CD4-positive, alpha-beta T cell (primary cell): ENCODE data around the gene SH2D5. TPM values are rescaled to one million over a fixed set of nuclear protein-coding genes. Genes with fewer than 3 reads are reported as not detected.

Experiments
- ATAC-seq: fragments of 200-7000 bp; cut with Tn5 transposase; one replicate; pipeline ENCODE4 v1.10.0; 2022; ENCODE audit warnings: mild to moderate bottlenecking; ENCODE audit not compliant: poor library complexity
- CTCF ChIA-PET: fragments of 350-600 bp; sonication (Branson Sonifier 250); formaldehyde crosslinking; loops from one replicate; lab custom pipeline; 2021; ENCODE audit warnings: antibody characterized with exemption, inconsistent platforms; lab: Charles Lee
- POLR2A ChIA-PET: fragments of 350-600 bp; sonication (Branson Sonifier 250); formaldehyde crosslinking; loops from one replicate; lab custom pipeline; 2021; ENCODE audit warnings: antibody characterized with exemption, inconsistent platforms; lab: Charles Lee
- DNase-seq, 14 experiments: peaks; one replicate each; pipeline ENCODE4 v3.0.0-alpha.2; 2013 to 2020; ENCODE audit warnings: mixed read lengths in 2 of 14
- H3K27ac ChIP-seq, 2 donors: one replicate each; pipeline versions ENCODE4 v1.5.1 to v1.7.0; 2013; ENCODE audit warnings: low read length in 2 of 2, low read depth in 1 of 2, mild to moderate bottlenecking in 1 of 2
- H3K27me3 ChIP-seq, 2 experiments: 1 replicate in 1 of 2; 2 replicates in 1 of 2; pipeline versions ENCODE4 v1.6.1 to v1.7.0; 2013; ENCODE audit warnings: low read length in 2 of 2, control low read depth in 1 of 2, mild to moderate bottlenecking in 1 of 2, moderate library complexity in 1 of 2; ENCODE audit not compliant: insufficient read depth in 2 of 2, control insufficient read depth in 1 of 2
- H3K36me3 ChIP-seq: one replicate; pipeline ENCODE4 v1.6.1; 2013; ENCODE audit warnings: low read length, control low read depth; ENCODE audit not compliant: insufficient read depth
- H3K4me1 ChIP-seq: one replicate; pipeline ENCODE4 v1.6.1; 2013; ENCODE audit warnings: low read length, control low read depth; ENCODE audit not compliant: insufficient read depth
- H3K4me3 ChIP-seq: one replicate; pipeline ENCODE4 v1.5.1; 2013; ENCODE audit warnings: mild to moderate bottlenecking, low read length, moderate library complexity
- H3K9me3 ChIP-seq, 2 experiments: 1 replicate in 1 of 2; 2 replicates in 1 of 2; pipeline versions ENCODE4 v1.6.1 to v1.7.0; 2013; ENCODE audit warnings: low read length in 2 of 2, mild to moderate bottlenecking in 2 of 2, control low read depth in 1 of 2, moderate library complexity in 1 of 2; ENCODE audit not compliant: control insufficient read depth in 1 of 2, insufficient read depth in 1 of 2
- H3K27ac Mint-ChIP-seq: one replicate; pipeline ENCODE4 v1.8.0; 2020; ENCODE audit warnings: mixed read lengths
- H3K27me3 Mint-ChIP-seq: one replicate; pipeline ENCODE4 v1.8.0; 2021; ENCODE audit warnings: mixed read lengths
- H3K36me3 Mint-ChIP-seq: one replicate; pipeline ENCODE4 v1.8.0; 2021; ENCODE audit warnings: low read depth, mixed read lengths
- H3K4me1 Mint-ChIP-seq: one replicate; pipeline ENCODE4 v1.8.0; 2021; ENCODE audit warnings: low read depth, mixed read lengths
- H3K4me3 Mint-ChIP-seq: one replicate; pipeline ENCODE4 v1.8.0; 2020; ENCODE audit warnings: mild to moderate bottlenecking, mixed read lengths
- H3K9me3 Mint-ChIP-seq: one replicate; pipeline ENCODE4 v1.8.0; 2020; ENCODE audit warnings: mixed read lengths
- CTCF ChIP-seq: fragments of 200-600 bp; IDR thresholded peaks from one replicate; pipeline ENCODE4 v1.8.0; 2022; ENCODE audit warnings: antibody characterized with exemption, mild to moderate bottlenecking
- intact Hi-C, 2 experiments: fragments of 100-400 bp; cut with DNase I in 1 of 2; cut with micrococcal nuclease in 1 of 2; formaldehyde crosslinking; loops; one replicate each; pipeline versions ENCODE4 v1.15.1 to v1.9.0; 2023 to 2025; cut with DNase I, micrococcal nuclease
- total RNA-seq, 174 experiments: library from RNA in 2 of 174; stranded (reverse) in 2 of 174; gene quantifications; one replicate each; pipeline ENCODE4 v1.2.3 and lab custom pipeline; 2021 to 2026

The SH2D5 gene
- total RNA-seq, 2 experiments from 2014 or later = 0.08 TPM; not detected in 1

GRCh38 chr1:20742671-20743070 lies 10.2 kb upstream of the SH2D5 start:
- Mint-ChIP-seq H3K4me1 (no peaks in the 10 kb centered on the region), H3K27ac (no peak overlapping the region), H3K27me3 (no peaks in the 10 kb centered on the region), H3K4me3 (no peak overlapping the region), H3K36me3 (peaks cover 89% of the 10 kb centered on the region), H3K9me3 (no peaks in the 10 kb centered on the region)
- no peak for ATAC-seq
- Histone ChIP-seq H3K4me3 (no peak overlapping the region), H3K27me3 (no peaks in the 10 kb centered on the region), H3K36me3 (peaks cover 71% of the 10 kb centered on the region), H3K27ac (no peak overlapping the region), H3K9me3 (no peaks in the 10 kb centered on the region), H3K4me1 (no peaks in the 10 kb centered on the region)
- intact Hi-C loops = loop anchor here in 1 of 2 experiments (5.0 kb wide), 1 partner anchor 35 kb away; no protein-coding TSS in a partner anchor
- CTCF ChIA-PET = interaction anchor here (2.7 kb wide), 1 partner anchor 46 kb away, joined by 7 read pairs; no protein-coding TSS in a partner anchor
- DNase-seq = no peak
- POLR2A ChIA-PET = interaction anchor here (0.6 to 0.9 kb wide), 2 partner anchors 10 to 25 kb away, joined by 3 read pairs; partner anchors contain the start of gene KIF17
- no peak for TF ChIP-seq CTCF

- ChIA-PET POLR2A (no interaction called here), CTCF (interaction anchor here (1.2 kb wide), 1 partner anchor 44 kb away, joined by 3 read pairs; no protein-coding TSS in a partner anchor)
- H3K36me3 ChIP-seq = peaks cover 52% of the 10 kb centered on the region
Observed at GRCh38 chr1:20740781-20741180, 8.3 kb upstream of the SH2D5 start.

GRCh38 chr1:20739225-20739624 lies 6.7 kb upstream of the SH2D5 start:
- Mint-ChIP-seq H3K4me3 (no peak overlapping the region), H3K4me1 (no peaks in the 10 kb centered on the region), H3K36me3 (peaks cover 61% of the 10 kb centered on the region), H3K27me3 (no peaks in the 10 kb centered on the region), H3K9me3 (no peaks in the 10 kb centered on the region), H3K27ac (no peak overlapping the region)
- CTCF ChIA-PET = no interaction called here
- no peak for TF ChIP-seq CTCF
- Histone ChIP-seq H3K27ac (no peak overlapping the region), H3K4me1 (no peaks in the 10 kb centered on the region), H3K36me3 (peaks cover 37% of the 10 kb centered on the region), H3K9me3 (no peaks in the 10 kb centered on the region), H3K27me3 (no peaks in the 10 kb centered on the region), H3K4me3 (no peak overlapping the region)
- DNase-seq (no peak), ATAC-seq (no peak)
- POLR2A ChIA-PET = no interaction called here
- intact Hi-C loops = no loop called here

More at GRCh38 chr1:20740781-20741180, 8.3 kb upstream of the SH2D5 start:
- H3K4me1 ChIP-seq = no peaks in the 10 kb centered on the region
- no peaks in the 10 kb centered on the region for H3K9me3 ChIP-seq
- H3K27ac ChIP-seq = no peak overlapping the region
- no peak overlapping the region for H3K4me3 ChIP-seq
- Mint-ChIP-seq H3K4me1 (no peaks in the 10 kb centered on the region), H3K27me3 (no peaks in the 10 kb centered on the region), H3K4me3 (no peak overlapping the region), H3K36me3 (peaks cover 77% of the 10 kb centered on the region), H3K9me3 (no peaks in the 10 kb centered on the region), H3K27ac (no peak overlapping the region)
- DNase-seq = no peak
- intact Hi-C loops = loop anchor here in 1 of 2 experiments (5.0 kb wide), 1 partner anchor 37 kb away; no protein-coding TSS in a partner anchor
- H3K27me3 ChIP-seq = no peaks in the 10 kb centered on the region
- no peak for ATAC-seq
- TF ChIP-seq CTCF = no peak
